Stimulated activated CD4-positive, alpha-beta T cell treated with anti-CD3 and anti-CD28 coated beads, Interleukin-2, amount 100 ng/mL, for 24 hours (primary cell): Measurements from ENCODE around the gene GPR108.
"Not testable (repeated sequence)": the region's sequence is repeated elsewhere in the genome, so short reads cannot be mapped to it uniquely, and the experiment has no call there.

ENCODE experiments used
- DNase-seq, 2 donors: peaks; one replicate each; pipeline ENCODE4 v3.0.0-alpha.2; 2020

The GPR108 gene

GRCh38 chr19:6737284-6737872 is at the start of gene GPR108:
TSS of gene GPR108 (minus strand) at chr19:6737580. CDS start at chr19:6737576, 4 bp downstream.
- DNase-seq, result peak; percentile 99

DNA sequence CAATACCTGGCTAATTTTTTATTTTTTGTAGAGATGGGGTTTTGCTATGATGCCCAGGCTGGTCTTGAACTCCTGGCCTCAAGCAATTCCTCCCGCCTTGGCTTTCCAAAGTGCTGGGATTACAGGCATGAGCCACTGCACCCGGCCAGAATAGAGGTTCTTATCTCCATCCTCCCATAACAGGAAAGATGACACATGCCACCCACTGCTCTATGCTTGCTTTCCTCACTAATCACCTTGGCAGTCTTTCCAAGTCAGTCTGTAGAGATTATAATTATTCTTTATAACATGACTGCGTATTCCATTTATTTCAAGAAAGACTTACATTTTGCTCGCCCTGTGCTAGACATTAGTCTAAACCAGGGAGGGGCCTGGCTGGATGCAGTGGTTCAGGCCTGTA is 41.8 kb upstream of the GPR108 start:
- DNase-seq, result no peak

DNA sequence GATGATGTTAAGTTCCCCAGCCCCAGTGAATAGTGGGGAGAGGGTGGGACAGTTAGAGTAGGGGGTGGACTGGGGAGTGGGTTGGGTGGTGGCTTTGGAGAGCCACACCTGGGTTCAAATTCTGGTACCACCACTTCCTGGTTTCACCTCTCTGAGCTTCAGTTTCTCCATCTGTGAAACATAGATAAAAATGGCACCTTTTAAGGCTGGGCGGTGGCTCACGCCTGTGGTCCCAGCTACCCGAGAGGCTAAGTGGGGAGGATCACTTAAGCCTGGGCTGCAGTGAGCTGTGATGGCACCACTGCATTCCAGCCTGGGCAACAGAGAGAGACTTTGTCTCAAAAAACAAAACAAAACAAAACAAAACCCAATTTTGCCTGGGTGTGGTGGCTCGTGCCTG is 41.0 kb upstream of the GPR108 start:
- DNase-seq, result no peak

GRCh38 chr19:6777434-6777833 is 40.1 kb upstream of the GPR108 start:
- DNase-seq, result no peak

DNA sequence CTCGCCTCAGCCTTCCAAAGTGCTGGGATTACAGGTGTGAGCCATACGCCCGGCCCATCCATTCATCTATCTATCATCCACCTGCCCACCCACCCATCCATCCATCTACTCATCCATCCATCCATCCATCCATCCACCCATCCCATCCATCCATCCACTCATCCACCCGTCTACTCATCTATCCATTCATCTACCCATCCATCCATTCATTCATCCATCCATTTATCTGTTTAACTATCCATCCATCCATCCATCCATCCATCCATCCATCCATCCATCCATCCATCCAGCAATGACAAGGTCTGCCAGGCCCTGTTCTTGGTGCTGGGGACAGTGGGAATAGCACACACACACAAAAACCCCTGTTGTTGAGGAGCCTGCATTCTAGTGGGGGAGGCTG is 39.6 kb upstream of the GPR108 start:
- no peak for DNase-seq

DNA sequence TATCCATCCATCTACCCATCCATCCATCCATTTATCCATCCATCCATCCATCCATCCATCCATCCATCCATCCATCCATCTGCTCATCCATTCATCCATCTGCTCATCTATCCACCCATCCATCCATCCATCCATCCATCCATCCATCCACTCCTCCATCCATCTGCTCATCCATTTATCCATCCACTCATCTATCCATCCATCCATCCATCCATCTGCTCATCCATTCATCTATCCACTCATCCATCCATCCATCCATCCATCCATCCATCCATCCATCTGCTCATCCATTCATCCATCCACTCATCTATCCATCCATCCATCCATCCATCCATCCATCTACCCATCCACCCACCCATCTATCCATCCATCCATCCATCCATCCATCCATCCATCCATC is 38.7 kb upstream of the GPR108 start:
- not testable (repeated sequence) for DNase-seq

DNA sequence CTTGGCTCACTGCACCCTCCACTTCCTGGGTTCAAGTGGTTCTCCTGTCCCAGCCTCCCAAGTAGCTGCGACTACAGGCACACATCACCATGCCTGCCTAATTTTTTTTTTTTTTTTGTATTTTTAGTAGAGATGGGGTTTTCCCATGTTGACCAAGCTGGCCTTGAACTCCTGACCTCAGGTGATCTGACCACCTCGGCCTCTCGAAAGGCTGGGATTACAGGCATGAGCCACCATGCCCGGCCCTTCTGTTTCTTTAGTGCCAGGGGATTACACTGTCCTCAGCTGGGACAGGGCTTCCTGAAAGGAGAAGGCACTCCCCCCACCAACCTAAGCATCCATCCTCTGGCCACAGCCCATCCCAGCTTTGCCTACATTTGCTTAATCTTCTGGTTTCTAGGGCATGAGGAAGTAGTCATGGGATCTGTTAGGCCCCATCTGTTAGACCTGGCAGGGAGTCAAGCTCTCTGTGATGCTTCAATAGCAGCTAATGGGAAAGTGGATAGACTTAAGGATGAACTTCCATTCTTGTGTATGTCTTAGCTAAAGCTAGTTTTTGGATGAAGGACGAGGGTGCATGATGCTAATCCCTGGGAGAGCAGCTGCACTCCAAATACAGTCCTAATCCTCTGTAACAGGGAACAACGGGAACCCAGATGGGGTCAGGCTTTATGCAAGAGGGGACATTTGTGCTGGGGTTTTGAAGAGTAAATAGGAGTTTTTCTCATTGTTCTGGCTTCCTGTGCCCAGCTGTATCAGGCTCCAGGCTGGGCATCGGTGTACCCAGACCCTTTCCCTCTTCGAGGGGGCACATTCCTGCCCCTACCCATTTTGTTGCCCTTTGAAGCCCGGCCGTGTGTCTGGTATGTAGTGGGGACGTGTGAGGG is 37.7 kb upstream of the GPR108 start:
- no peak for DNase-seq

GRCh38 chr19:6773323-6773931 is 36.0 kb upstream of the GPR108 start:
- DNase-seq, result peak; percentile 70 to 74

GRCh38 chr19:6772866-6773322 is 35.5 kb upstream of the GPR108 start:
- DNase-seq, result peak in 1 of 2 donors; percentile 24

GRCh38 chr19:6772028-6772865 is 34.9 kb upstream of the GPR108 start, which contains the start of gene VAV1:
TSS of gene VAV1 (plus strand) at chr19:6772708. CDS start at chr19:6772808, 100 bp downstream.
- peak; percentile 73 to 82 for DNase-seq

GRCh38 chr19:6771648-6772027 is 34.3 kb upstream of the GPR108 start:
- DNase-seq, result not testable (repeated sequence)

- DNase-seq, result no peak
Observed at GRCh38 chr19:6769006-6769619, 31.7 kb upstream of the GPR108 start.

DNA sequence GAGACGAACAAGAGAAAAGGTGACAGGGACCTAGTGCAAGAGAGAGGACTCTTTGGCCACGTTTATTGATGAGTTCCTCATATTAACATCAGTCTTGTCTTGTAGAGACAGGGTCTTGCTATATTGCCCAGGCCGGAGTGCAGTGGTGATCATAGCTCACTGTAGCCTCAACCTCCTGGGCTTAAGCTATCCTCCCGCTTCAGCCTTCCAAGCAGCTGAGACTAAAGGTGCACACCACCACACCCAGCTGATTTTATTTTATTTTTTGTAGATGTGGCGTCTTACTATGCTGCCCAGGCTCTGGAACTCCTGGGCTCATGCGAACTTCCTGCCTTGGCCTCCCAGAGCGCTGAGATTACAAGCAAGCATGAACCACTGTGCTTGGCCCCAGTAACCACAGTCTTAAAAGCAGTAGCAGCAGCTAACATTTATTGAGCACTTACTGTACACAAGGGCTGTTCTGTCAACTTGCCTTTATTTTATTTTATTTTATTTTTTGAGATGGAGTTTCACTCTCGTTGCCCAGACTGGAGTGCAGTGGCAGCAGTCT is 30.9 kb upstream of the GPR108 start:
- no peak for DNase-seq

DNA sequence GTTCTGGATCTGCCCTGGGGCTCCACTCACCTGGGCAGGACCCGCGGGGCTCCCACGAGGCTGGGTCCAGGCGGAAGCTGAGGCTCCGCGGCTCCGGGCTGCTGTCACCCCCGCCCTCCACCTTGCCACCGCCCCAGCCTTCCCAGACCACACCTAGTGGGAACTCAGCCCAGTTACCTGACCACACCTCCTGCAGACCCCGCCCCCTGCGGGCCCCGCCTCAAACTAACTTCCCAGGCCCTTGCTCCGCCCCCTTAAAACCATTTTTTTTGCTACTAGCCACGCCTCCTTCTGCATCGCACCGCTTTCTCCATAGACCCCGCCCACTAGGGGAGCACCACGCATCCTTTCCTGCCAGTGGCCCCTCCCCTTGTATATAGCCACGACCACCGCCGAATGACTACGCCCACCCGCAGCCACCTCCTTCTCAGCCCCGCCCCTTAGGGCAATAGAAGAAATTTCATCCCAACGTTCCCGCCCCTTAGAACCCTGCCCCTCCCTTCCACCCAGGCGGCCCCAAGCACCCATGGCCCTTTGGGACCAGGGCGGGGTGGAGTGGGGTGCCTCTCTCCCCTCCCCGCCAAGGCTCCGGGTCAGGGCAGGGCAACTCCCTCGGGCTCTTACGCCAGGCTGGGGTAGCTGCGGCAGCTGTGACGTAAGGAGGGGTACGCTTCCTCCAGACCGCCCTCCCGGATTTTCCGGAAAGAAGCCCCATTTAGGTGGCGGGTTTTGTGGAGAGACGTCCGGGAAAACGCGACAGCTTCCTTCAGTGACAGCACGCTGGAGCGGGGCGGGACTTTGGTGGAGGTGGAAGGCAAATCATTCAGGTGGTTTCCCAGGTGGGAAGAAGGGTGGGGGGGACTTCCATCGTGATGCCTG is 30.2 kb upstream of the GPR108 start, which contains the start of gene SH2D3A:
SH2D3A (minus strand) TSS at position 79 of the 879 bp plus-strand sequence. CDS start 3,687 bp downstream, outside the sequence.
- DNase-seq, result peak; percentile 94 to 95

DNA sequence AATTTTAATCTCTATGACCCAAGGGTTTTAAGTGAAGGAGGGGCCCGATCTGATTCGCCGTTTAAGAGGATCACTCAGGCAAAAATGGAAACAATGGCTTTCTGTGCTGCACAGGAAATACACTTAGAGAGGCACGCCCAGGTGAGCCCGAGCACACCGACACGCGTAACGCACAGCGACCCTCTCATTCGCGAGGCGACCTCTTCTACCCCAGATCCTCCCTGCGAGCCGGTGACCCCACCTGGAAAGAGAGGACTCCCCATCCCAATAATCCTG is 29.6 kb upstream of the GPR108 start:
- no peak for DNase-seq

DNA sequence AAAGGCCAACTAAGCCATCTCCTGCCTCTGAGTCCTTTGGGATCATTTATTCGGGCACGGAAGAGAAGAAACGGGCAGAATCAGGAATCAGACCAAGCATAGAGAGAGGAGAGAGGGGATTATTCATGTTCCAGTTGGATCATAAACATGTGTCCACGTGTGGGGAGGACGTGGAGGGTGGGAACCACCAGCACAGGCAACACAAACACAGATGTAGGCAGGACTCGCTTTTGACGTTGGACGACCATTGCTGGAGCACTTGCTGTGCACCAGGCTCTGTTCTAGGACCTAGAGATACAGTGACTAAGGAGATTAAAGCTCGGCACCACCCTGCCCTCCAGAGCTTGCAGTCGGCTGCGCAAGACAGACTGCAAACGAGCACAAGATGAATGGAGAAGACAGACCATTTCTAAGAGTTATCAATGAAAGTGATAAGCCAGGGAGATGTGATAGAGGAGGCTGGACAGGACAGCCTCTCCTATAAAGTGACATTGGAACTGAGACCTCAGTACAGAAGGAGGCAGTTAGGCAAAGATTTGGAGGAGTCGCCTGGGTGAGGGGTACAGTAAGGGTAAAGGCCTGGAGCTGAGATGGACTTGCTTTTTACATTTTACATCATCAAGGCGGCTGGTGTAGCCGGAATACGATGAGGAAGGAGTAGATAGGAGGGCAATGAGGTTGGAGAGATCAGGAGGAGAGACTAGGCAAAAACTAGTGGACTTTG is 29.1 kb upstream of the GPR108 start:
- DNase-seq, result no peak

- no peak for DNase-seq
Observed at GRCh38 chr19:6765738-6766356, 28.5 kb upstream of the GPR108 start.

- DNase-seq, result not testable (repeated sequence)
Observed at GRCh38 chr19:6762253-6762797, 24.9 kb upstream of the GPR108 start.

DNA sequence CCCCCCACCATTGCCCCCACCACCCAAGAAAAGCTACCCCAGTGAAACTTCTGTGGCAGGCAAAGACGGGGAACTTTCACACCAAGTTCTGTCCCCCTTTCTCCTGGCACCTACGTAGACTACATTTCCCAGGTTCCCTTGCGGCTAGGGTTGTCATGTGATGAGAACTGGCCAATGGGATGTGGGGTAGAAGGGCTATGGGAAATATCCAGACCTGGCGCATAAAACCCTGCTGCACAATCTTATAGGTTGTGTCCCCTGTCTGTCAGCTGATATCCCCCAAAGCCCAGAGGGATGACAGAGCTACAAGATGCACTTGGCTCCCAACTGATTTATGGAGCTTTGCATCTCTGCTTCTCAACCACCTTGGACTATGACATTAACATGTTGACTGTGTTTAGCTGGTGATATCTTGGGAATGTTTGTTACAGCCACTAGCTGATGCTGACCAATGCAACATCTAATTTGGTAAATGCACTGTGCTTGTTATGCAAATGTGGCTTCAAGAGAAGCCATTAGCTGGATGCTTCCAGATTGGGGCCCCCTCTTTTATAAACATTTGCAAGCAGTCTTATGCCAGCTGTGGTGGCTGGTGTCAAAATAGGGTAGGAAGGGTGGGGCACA is 23.8 kb upstream of the GPR108 start:
- no peak for DNase-seq
